ENCODE results near the gene FAM124B.
"Not testable (repeated sequence)": the region's sequence is repeated elsewhere in the genome, so short reads cannot be mapped to it uniquely, and the experiment has no call there.

The FAM124B gene

DNA sequence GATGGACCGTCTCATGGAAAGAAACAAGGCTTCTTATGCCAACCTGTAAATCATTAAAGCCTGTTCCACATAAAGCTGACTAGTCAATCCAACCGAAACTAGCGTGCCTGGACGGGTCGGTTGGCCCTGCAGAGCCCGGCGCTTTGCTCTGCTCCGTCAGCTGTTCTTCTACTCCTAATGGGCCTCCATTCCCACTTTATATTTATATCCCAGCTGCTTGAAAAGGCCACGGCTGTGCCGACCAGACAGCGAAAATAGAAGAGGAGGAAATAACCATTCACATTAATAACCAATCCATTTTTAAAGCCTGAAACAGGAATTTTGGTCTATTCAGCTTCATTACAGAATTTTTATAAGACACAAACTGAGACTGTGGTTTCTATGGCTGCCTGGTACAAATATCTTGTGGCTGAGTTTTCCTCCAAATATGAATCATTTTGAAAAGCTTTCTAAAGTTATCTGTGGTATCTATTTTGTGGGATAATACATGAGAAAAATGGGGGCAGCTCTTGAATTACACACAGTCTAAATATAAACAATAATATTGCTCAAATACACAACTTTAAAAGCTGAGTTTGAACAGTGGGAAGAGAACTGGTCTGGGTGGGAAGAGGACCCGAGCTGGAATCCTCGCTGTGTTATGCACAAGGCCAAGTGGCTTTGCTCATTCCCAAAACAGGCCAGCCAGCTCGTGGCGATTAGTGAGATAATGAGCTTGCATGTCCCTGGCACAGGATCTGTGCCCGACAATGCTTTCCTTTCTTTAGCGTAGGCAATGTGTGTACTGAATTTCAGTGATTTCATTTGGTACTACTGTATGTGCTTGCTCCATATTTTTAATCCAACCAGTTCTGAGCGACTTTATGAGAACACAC is 10.5 kb upstream of the FAM124B start:
- DNase-seq: no peak

DNA sequence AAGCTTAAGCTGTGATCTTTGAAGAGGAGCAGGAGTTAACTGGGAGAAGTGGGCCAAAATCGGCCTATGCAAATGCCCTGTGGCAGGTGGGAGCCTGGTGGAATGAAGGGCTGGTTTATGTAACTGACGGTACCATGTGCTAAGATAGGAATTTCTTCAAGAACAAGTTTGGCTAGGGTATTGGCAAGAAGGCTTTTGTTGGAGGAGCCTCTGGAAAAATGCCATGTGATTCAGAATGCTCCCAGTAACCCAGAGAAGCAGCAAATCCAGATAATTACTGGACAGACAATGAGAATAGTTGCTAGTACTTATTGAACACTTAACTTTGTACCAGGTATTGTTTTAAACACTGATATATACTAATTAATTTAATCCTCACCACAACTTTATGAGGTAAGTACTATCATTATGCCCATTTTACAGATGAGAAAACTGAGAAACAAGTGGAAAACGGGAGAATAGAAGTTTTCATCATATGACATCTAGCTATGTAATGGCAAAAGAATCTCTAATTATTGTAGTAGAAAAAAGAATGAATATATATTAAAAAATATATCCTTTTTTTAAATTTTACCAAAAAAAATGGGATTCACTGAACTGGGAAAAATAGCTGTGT is 9.1 kb upstream of the FAM124B start:
- DNase-seq: no peak

DNA sequence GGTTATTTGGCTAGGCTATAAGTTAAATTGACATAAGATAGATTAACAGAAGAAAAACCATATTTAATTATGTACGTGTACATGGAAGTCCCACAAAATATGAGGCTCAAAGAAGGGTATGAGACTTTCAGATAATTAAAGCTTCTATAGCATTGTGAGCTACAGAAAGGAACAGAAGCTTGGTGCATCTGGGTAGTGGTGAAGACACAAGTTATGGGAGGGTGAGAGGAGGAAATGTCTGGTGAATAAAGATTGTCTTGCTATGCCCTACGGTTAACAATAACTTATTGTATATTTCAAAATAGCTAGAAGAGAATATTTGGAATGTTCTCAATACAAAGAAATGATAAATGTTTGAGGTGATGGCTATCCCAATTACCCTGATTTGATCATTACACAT is 6.8 kb upstream of the FAM124B start:
- DNase-seq: no peak

DNA sequence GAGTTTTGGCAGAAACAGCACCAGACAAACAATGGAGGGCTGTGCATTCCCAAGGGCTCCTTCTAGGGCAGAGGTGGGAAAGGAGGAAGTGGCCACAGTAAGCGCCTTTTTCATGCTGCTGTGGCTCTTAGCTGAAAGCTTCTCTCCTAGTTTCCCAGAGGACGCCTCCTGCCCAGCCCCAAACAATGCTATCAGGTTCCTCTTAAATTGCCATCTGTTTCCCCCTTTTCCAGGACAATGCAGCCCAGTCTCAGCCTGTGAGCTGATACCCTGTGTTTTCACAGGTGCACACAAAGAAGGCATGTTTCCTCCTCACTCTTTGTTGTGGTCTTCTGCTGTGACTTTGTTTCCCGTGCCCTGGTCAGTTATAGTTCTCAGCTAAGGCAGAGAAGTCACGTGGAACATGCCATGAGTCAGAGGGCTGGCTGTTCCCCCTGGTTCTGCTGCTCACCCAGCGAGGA is 5.4 kb upstream of the FAM124B start:
- DNase-seq: no peak

DNA sequence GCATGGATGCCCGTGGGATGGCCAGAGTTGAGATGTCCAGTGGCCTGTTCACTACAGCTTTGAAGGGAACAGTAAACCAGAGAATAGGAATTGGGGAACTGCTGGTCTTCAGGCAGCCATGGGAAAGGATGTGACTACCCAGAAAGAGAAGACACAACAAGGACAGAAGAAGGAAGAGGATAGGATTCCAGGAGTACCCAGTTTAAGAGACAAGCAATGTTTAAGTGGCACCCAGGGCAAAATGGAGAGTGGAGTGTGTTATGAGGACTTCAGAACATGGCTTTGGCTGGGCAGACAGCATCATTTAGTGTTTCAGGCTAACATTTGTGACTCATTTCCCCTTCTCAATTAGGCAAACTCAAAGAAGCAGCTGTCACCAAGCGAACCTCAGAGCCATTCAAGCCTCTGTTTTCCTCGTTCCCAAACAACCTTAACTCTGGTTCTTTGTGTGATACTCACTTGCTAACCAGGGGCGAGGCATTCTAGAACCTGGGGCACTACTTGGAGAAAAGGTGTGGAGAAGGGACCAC is 4.0 kb upstream of the FAM124B start:
- DNase-seq: no peak

DNA sequence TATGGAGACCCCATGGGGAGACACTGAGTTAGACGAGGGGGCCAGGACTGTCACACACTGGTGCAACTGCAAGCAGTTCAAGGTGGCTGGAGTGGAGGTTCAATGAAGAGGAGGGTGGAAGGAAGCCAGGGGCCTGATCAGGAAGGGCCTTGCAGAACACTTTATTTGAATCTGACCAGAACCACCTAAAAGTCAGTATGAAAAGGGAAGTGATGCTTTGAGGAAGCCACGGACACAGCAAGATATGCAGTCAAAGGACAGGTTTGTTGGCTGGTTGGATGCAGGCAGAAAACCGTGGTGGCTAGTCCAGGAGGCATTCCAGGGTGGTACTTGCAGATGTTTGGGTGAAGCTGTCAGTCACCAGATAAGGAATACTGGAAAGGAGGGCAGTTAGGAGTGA is 3.5 kb upstream of the FAM124B start:
- no peak for DNase-seq

DNA sequence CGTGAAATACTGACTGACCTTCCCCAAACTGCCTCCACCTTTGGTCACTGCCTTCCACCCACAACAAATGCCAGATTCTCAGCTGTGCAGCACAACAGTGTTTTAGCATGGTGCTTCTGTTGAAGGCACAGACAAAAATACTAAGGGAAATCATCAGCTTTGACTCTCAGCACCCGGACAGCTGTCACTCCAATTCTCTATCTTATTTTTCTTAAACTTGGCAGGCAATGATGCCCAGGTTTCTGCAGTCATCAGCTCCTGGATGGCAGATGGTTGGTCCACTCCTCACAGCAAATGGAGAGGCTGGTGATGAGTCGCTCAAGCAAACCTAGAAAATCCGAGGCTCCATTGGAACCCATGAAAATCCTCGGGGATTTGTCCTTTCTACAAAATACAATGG is 2.9 kb upstream of the FAM124B start:
- DNase-seq: no peak

DNA sequence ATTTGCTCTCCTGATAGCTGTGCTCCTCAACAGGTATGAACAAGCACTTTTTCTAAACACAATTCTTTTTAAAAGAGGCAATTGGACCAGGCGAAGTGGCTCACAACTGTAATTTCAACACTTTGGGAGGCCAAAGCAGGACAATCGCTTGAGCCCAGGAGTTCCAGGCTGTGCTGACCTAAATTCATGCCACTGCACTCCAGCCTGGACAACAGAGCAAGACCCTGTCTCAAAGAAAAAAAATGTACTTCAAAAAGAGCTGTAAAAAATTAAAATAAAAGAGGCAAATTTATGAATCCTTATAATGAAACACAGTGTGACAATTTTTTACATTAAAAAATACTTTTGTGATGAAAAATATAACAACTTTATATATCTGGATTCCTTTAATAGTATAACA is 1.8 kb upstream of the FAM124B start:
- no peak for DNase-seq

DNA sequence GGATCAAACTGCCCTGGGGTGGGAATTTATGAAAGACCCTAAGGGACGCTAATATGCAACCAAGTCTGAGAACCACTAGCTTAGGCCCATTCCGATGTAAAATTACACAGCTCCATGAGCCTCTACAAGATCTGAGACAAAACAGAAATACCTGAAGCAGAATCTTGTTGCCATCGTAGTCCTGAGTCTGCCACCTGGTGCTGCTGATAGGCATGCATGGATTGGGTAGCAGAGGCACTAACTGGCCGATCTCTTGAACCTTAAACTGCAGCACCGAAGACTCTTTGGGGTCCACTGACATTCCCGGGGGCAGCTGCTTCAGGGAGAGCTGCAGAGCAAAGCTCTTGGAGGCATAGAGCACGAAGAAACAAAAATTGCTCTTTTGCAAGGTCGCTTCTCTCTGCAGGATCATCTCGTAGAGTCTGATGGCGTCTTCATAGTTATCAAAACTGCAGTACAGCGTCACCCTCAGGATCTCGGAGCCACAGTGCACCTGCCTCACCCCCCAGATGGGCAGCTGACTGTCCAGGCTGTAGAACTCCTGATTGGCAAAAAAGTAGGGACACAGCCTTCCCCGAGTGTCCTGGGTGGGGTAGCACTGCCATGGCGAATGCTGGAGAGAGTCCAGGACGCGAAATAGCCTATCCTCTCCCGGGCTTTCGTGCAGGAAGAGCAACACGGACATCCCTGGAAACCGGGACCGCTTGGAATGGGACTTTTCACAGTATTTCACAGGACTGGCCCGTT is 848 bp downstream of the FAM124B start:
- no peak for DNase-seq

DNA sequence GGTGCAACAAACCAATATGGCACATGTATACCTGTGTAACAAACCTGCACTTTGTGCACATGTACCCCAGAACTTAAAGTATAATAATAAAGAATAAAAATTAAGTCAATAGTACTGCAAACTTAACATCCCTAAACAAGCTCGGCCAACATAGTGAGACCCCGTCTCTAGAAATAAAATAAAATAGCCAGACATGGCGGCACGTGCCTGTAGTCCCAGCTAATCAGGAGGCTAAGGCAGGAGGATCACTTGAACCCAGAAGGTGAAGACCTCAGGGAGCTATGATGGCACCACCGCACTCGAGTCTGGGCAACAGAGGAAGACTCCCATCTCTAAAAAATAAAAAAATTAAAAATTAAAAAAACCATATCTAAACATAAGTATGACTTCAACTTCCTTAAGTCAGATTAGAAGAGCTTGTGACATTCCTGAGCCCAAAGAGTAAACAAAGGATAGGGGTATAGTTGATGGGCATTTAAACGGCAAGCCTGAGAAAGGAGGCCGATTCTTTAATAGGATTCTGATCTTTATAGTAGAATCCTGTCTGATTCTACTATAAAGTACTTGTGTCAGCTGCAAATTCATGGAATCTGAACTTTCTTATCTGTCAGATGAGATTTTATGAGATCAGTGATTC is 1.6 kb downstream of the FAM124B start:
- no peak for DNase-seq

DNA sequence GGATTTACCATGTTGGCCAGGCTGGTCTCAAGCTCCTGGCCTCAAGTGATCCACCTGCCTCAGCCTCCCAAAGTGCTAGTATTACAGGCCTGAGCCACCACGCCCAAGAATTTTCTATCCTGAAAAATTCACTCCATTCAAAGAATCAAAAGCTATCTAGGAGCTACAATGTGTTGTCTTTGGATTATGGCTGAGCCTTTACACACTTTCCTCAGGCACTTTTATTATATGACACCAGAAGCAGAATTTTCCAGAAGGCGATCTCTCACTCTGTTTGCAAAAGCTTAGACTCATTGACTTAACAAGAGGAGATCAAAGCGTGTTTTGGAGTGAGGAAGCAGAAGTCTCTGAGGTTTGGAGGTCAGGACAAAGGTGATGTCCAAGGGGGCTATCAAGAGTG is 3.6 kb downstream of the FAM124B start:
- DNase-seq: no peak

DNA sequence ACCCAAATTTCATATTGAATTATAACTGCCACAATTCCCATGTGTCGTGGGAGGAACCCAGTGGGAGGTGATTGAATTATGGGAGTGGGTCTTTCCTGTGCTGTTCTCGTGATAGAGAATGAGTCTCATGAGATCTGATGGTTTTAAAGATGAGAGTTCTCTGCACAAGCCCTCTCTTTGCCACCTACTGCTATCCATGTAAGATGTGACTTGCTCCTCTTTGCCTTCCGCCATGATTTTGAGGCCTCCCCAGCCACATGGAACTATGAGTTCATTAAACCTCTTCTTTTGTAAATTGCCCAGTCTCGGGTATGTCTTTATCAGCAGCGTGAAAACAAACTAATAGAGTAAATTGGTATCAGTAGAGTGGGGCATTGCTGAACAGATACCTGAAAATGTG is 4.8 kb downstream of the FAM124B start:
- not testable (repeated sequence) for DNase-seq

DNA sequence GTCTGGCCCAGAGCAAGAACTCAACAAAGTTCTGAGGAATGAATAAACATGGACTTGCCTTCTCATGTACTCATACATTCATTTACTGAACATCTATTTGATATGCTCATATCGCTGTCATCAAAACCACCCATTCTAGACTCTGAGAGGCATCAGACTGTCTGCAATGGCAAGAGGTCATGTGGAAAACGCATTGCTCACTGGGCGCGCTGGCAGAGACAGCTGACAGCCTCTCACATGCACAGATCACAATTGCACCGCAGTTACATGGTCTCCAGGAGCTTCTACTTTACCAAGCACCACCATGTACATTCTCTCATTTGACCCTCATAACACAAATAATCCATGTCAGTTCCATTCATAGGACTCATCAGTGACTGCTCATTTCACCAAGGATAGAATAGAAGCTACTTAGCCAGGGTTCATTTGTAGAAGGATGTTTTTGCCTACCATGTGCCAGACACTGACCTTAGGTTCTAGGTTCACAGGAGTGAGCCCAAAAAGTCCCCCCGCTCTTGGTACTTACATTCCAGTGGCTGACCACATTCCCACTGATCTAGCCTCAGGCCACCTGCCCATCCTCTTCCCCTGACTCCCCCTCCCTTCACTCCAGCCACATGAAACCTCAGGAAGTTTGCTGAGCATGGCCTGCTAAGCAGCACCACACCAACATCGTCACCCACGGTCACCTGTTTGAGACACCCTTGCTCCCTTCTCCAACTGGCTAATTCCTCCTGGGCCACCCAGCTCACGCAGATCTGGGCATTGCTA is 6.1 kb downstream of the FAM124B start:
- no peak for DNase-seq

DNA sequence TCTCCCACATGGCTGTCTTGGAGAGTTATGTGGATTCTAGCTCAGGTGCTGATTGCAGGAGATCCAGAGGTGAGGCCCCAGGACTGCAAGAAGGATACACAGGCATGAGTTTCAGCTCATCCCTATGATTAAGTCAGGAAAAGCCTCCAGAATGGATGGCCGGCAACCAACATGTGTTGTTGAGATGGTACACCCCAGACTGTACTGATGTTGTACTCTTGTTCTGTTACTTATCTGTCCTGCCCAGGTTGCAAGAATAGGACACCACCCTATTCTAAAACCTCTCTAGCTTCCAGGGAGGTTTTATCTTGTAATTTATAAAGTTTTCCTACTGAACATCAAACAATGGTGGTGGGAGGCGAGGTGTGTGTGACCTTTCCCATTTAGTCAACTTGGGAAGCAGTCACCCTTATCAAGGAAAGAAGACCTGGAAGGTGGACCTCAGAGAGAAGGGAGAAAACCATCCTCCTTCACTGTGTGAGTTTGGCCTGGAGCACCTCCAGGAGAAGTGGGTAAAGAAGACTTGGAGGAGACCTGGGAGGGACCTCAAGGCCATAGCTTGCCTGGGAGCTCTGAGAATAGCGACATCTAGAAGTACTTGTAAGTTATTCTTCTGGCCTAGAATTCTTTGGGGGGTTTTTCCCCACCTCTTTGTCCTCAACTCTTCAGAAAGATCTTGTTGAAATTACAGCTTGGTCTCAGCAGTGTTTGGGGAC is 8.6 kb downstream of the FAM124B start:
- DNase-seq: no peak

DNA sequence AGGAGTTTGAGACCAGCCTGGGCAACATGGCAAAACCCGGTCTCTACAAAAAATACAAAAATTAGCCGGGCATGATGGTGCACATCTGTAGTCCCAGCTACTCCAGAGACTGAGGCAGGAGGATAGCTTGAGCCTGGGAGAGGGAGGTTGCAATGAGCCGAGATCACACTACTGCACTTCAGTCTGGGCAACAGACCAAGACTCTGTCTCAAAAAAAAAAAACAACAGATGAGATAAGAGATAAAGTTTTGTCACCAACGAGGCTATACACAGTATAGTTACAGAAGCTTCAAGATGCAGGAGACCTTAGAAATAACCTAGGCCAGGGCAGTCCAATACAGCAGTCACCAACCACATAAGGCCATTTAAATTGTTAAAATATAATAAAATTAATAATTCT is 9.4 kb downstream of the FAM124B start:
- DNase-seq: no peak

DNA sequence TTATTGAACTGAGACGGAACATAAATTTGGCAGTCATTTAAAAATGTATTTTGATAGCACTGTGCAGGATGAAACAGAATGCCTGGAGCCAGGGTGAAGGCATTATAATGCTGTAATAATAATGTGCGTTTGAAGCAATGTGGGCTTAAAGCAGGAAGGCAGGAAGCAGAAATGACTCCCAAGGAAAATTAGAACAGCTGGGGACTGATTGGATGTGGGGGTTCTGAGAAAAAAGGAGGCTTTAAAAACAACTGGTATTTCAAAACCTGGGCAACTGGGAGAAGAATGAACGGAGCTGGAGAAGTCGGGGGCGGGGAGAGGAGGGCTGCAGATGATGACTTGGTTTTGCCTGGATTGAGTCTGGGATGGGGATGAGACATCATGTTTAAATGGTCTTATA is 12.6 kb downstream of the FAM124B start:
- DNase-seq: no peak

DNA sequence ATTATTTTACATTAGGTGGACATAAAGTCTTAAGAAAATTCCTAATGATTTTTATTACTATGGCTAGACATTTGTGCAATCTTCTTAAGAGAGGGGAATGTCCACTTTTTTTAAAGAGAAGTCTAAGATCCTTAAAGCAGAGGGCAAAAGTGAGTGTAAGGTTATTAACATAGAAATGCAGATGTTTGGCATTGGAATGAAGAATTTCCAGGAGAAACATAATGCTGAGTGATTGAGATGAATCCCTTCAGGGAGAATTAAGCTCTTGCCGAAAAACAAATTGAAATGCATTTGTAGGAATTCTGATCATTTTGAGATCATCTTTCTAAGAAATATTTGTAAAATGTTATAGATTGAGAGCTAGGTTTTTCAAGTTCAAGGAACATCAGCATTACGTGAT is 15.0 kb downstream of the FAM124B start:
- DNase-seq: no peak

DNA sequence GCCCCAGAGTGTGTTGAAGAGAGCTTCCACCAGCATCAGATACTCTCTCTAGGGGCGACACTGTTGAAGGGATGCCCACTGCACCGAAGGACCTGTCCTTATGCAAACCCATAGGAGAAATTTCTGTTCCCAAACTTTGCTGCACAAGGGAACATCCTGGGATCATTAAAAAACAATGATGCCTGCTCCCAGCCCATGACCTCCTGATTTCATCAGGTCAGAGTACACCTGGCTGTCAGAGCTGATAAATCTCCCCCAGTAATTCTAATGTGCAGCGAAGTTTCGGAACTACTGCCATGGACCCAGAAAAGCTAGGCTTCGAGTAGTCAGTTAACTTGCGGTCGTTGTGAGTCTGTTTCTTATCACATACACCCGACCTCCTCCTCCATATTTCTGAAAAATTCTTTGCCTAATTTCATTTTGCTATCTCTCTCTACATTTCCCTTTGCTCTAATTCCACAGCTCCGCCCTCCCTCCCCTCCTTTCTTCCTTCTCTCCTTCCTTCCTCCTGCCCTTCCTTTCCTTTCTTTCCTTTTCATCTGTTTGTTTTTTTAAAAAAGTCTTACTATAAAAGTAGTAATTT is 18.8 kb downstream of the FAM124B start:
- DNase-seq: no peak

DNA sequence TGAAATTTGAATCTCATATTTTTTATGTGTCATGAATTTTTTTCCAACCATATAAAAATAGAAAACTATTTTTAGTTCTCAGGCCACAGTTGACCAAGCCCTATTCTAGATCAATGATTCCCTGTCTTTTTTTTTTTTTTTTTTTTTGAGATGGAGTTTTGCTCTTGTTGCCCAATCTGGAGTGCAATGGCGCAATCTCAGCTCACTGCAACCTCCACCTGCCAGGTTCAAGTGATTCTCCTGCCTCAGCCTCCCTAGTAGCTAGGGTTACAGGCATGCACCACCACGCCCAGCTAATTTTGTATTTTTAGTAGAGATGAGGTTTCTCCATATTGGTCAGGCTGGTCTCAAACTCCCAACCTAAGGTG is 19.6 kb downstream of the FAM124B start:
- not testable (repeated sequence) for DNase-seq

DNA sequence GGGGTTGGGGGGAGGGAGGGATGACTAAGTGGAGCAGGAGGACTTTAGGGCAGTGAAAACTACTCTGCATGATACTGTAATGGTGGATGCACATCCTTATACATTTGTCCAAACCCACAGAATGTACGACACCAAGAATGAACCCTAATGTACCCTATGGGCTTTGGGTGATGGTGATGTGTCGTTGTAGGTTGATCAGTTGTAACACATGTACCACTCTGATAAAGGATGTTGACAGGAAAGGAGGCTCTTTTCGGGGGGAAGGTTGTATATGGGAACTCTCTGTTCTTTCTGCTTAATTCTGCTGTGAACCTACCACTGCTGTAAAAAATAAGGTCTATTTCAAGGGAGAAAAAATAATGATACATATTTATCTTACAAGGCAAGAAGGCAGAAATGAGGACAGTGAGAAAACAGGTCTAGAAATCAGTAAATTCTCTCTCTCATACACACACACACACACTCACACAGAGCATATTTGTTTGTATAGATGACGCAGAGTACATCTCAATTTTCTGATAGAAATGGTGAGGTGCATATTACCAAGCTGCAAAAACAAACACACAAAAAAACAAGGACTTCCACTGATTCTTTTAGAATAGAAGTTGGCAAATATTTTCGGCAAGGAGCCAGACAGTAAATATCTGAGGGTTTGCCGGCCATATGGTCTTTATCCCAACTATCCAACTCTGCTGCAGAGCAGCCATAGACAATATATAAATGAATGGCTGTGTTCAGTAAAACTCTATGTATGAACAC is 20.2 kb downstream of the FAM124B start:
- no peak for DNase-seq

All from activated CD8-positive, alpha-beta memory T cell treated with anti-CD3 and anti-CD28 coated beads for 24 hours (primary cell).